NCI-H1092 treated with DMSO at 0.1 percent for 48 hours (cell line): Measurements from ENCODE around the gene FBXL13.
"Not testable (repeated sequence)": the region's sequence is repeated elsewhere in the genome, so short reads cannot be mapped to it uniquely, and the experiment has no call there.

Source experiments
- DNase-seq: peaks from one replicate; lab custom pipeline; 2025; lab: John Stamatoyannopoulos, UW

Gene FBXL13

DNA sequence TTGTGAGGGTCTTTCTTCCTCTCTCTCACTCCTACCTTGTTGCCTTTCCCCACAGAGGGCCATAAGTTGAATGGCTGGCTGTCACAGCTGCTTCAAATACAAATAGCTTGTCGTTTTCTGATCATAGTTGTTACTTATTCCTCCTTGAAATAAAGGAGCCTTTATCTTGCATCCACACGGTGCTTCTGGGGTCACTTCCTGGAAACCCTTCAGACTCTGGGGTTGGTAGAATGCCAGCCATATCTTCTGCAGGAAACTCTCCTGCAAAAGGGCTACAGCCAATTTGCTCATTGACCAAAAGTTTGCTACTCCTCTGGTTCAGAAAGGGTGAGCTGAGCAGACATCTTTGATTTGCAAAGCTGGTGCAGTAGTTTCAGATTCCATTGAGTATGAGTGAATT is 255.4 kb downstream of the FBXL13 start:
- DNase-seq = no peak

DNA sequence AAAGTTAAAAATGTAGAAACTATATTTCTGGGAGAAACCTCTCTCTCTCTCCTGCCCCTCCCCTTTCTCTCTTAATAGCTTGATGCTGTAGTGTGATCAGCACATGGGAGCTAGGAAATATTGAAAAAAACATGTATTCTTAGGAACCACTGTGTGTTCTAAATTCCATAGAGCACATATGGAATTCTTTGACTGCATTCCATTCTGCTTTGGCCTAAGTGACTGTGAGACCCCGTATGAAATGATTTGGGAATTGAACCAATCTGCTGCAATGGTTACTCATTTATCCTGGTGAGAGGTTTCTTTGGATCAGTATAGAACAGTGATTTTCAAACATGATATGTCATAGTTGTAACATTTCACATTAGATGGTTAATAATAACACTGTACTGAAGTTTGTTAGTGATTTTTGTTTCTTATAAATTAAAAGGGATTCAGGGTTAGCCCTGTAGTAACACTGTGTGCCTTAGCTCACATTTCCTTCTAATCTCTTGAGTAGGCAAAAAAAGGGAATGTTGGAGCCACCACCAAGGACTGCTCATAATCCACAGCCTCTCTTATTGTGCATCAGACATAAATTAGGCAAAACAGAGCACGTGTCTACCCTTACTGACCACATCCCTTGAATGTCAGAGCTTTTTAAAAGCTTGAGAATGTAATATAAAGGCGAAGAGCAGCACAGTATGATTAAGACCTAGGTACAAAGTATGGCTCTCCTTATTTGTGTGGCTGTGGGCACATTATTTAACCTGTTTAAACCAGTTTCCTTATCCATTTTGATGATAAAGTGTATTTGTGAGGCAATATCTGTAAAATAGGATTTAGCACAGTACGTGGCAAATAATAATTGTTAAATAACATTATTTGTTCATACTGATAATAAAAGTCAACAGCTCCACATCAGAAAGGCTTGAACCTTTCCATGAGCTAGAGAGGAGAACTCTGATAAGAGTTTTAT is 256.7 kb downstream of the FBXL13 start:
- no peak for DNase-seq

DNA sequence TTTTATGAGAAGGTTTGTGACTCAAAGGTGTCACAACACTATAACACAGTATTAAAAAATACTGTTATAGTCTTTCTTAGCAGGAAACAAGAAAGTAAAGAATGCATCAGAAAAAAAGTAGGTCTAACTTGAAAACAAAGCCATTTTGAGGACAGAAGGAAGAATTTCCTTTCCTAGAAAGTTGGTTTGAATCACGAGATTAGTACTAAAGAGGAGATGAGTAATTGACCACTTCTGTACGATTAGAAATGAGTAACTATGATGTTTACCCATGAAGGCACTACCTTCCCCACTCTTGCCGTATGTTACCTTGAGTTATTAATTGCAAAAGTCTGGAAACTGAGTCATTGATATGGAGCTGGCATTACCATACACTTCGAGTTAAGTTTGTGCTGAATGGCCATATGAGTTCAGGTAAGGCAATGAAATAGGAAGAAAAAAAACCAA is 260.5 kb downstream of the FBXL13 start:
- no peak for DNase-seq

DNA sequence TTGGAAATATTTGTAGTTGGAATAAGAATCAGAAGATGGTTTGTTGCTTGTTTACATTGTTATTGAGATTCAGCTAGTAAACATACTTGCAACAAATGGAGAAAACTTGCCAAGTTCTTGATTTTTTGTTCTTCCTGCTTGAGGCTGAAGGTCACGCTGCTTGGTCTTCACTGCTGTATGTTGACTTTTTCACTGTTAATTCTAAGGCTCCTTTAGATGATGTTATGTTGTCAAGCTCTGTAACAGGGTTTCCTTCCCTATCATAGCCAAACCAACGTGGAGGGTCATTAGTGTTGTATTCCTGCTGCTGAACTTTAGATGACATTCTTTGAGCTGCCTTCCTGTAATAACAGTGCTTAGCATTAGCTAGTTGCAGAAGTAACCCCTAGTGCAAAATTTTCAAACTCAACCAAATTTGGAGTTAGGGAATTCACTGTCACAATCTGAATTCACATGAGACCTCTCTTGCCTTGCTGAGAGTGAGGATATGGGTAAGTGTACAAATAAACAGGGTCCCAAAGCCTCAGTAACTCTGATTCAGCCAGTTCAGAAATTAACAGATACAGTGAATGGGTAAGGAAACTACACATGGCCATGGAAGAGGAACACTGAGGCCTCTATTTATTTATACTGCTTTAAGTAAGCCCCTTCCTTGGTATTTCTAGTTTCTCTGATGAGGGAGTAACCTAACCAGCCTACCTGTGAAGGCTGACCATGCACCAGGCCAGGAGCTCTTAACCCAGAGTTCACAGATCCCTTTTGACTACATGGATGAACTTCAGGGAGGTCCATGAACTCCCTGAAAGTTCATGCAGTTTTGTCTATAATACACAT is 261.2 kb downstream of the FBXL13 start:
- DNase-seq = no peak

DNA sequence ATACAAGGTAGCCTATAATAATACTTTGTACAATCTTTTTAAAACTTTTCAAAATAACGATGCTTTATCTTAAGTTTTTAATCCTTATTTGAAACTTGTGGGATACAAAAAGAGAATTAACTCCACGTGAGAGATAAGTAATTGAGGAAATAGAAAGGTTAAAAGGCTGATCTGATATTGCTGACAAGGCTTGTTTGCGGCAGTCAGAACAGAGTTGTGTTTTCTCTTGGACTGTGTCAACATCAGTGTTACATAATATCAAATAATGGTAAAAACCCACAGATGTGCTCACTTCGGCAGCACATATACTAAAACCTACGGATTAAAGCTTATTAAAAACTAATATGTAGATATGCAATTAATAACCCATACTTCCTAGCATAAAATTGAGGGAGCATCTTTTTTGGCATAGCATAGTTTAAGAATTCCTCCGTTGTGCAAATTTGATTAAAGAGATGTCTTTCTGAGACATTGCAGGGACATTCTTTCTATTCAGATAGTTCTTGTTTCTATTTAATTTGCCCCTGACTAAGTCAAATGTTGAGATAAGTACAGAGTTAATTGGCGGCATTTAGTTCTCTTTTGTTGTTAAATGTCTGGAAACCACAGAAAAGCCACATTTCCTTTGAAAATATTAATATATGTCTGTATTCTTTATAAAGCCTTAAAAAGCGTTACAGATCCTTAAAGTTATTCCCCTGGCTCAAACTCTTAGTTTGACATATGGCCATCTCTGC is 262.5 kb downstream of the FBXL13 start:
- DNase-seq = no peak

DNA sequence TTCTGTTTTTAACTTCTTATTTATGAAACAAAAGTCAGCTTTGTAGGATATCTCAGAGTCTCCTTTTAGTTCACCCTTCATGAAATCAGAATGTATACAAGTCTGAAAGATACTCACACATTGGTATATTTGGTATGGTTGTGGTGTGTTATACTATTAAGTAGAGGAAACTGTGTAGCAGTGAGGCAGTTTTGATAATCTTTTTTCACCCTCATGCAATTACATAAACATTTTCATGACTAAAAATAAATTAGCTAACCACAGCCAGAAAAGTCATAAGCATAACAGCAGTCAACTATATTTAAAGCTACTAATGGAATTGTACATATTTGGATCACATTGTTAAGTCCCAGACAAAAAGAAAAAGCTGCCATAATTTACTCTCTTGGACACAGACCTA is 263.7 kb downstream of the FBXL13 start:
- no peak for DNase-seq

DNA sequence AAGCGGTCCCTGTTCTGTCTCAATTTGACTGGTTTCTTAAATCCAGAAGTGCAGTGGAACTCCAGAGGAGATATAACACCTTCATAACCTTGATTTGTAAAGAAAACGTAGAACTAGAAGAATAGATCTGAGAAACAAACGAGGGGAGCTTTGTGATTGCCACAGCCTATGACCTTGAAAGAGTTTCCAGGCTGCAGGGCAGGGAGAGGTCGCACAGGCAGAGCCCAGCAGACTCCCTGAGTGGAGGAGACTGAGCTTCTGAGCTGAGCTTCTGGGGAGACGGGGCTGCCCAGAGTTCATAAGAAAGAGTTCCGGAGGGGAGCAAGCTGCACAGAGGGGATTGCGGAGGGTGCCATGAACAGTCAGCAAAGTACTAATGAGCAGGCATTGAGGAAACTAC is 268.0 kb downstream of the FBXL13 start:
- no peak for DNase-seq

DNA sequence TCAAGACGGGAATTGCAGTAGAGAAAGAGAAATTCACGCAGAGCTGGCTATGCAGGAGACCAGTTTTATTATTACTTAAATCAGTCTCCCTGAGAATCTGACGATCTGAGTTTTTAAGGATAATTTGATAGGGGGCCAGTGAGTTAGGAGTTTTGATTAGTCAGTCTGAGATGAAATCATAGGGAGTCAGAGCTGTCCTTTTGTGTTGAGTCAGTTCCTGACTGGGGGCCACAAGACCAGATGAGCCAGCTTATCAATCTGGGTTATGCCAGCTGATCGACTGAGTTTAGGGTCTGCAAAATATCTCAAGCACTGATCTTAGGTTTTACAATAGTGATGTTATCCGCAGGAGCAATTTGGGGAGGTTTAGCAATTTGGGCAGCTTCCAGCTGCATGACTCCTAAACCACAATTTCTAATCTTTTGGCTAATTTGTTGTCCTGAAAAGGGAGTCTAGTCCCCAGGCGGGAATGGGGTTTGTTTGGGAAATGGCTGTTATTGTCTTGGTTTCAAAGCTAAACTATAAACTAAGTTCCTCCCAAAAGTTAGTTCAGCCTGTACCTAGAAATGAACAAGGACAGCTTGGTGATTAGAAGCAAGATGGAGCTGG is 278.5 kb downstream of the FBXL13 start:
- DNase-seq = not testable (repeated sequence)

DNA sequence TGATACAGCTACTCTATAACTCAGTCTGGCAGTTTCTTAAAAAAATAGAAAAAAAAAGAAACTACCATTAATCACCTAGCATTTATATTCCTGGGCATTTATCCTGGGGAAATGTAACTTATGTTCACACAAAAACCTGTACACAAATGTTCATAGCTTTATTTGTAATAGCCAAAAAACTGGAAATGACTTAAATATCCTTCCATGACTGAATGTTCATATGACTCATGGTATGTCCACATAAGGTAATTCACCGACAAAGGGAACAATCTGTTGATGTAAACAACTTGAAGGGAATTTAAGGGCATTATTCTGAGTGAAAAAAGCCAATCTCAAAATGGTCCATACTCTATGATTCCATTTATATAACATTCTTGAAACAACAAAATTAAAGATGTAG is 280.0 kb downstream of the FBXL13 start:
- DNase-seq = not testable (repeated sequence)

DNA sequence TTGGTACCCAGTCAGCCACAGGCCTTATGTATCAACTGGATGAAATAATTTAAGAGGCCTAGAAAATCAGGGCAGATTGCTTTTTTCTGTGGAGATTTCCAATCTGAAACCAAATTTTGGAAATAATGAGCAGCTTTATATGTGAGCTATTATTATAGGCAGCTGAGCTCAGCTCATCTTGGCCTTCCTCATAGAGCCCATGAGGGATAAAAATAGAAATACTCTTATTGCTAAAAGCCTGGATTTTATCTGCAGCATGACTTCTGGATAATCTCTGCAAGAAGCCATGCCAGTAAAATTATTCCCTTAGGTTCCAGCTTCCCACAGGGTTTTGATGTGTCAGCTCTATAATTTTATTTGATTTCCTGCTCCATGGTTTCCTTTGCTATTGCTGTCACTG is 282.8 kb downstream of the FBXL13 start:
- not testable (repeated sequence) for DNase-seq

DNA sequence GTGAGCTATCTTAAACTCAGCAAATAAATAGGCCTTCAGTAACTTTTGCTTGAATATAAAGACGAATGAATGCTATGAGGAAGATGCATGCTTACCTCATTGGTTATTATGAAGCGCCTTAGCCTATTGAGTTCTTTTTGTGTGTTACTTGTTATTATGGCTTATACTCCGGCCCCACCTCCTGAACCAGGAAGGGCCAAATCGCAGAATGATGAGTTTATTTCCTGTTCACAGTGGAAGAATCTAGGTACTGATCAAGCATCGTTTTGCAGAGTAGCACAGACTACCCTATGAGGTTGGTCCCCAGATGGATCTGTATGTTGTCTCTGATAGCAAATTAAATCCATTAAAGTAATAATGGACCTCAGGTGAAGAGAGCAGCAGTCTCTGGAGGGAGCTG is 283.2 kb downstream of the FBXL13 start:
- not testable (repeated sequence) for DNase-seq

DNA sequence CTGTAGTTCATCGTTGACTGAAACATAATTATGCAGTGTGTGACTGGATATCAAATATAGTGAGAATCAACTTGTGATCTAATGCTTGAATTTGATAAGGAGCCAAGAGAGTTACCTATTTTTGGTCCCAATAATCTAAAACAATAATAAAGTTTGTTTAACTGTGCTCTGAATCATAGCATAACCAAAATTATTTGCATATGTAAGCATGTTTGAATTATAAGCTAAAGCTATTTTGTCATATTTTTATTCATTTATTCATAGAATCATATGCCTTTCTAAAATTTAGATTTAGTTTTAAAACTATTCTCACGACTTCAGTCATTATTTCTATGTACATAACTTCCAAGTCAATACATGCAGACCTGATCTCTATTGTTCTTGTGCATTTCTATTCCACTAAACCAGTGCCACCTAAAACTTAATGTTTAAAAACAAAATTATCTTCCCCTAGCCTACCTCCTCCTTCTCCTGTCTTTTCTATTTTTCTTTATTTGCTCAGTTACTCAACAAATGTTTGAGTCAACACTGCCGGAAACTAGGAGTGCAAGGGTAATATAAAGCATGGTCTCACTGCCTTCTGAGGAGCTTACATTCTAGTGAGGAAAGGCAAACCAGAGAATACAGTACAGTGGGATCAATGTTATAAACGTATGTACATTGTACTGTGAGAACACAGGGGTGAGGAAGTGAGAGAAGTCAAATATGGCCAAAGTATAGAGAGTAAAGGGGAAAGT is 284.1 kb downstream of the FBXL13 start:
- DNase-seq = not testable (repeated sequence)

DNA sequence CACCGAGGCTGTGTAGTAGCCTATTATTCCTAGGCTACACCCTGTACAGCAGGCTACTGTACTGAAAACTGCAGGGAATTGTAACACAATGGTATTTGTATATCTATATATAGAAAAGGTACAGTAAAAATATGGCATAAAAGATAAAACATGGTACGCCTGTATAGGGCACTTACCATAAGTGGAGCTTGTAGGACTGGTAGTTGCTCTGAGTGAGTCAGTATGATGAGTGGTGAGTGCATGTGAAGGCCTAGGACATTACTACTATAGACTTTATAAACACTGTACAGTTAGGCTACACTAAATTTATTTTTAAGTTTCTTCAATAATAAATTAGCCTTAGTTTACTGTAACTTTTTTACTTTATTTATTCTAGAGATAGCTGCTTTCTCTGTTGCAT is 285.8 kb downstream of the FBXL13 start:
- DNase-seq = not testable (repeated sequence)

DNA sequence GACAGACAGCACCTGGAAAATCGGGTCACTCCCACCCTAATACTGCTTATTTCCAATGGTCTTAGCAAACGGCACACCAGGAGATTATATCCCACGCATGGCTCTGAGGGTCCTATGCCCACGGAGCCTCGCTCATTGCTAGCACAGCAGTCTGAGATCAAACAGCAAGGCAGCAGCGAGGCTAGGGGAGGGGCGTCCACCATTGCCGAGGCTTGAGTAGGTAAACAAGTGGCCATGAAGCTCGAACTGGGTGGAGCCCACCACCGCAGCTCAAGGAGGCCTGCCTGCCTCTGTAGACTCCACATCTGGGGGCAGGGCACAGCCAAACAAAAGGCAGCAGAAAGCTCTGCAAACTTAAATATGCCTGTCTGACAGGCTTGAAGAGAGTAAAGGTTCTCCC is 293.7 kb downstream of the FBXL13 start:
- not testable (repeated sequence) for DNase-seq

DNA sequence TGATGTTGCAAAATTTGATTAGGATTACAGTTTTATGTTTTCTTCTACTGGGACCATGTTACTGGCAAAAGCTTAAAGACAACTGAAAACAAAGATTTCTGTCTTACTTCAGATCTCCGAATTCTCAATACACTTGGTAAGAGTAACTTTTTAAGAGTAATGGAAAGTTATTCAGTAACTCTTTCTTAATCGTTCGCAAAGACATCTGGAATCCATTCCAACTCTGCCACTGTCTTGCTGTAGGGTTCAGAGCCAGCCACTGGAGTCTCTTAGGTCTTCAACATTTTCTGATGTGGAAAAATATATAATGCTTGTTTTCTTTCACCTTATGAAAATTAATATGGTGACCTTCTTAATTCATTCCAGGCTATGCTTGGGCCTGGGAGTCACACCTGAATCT is 295.9 kb downstream of the FBXL13 start:
- not testable (repeated sequence) for DNase-seq

DNA sequence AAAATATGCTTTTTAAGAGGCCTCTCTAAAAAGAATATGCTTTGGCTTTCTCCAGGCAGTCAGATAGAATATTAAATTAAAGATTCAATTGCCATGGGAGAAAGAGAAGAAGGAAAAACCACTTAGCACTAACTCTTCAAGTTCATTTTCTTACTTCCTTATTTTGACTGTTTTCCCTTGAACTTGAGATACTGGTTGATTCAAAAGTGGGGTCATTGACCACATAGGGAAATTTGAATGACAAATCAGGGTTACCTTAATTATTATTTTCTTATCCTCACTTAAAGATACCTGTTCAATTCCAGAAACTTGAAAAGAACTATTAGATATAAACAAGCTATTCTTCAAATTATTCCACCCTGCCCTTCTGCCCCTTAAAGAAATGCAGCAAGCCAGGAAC is 298.4 kb downstream of the FBXL13 start:
- DNase-seq = not testable (repeated sequence)

DNA sequence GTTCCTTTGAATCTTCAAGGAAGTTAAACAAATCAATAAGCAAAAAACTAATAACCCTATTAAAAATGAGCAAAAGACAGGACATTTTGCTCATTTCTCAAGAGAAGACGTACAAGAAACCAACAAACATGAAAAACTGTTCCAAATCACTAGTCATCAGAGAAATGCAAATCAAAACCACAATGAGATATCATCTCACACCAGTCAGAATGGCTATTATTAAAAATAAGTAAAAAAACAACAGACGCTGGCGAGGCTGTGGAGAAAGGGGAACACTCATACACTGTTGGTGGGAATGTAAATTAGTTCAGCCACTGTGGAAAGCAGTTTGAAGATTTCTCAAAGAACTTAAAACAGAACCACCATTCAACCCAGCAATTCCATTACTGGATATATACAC is 304.1 kb downstream of the FBXL13 start:
- not testable (repeated sequence) for DNase-seq

DNA sequence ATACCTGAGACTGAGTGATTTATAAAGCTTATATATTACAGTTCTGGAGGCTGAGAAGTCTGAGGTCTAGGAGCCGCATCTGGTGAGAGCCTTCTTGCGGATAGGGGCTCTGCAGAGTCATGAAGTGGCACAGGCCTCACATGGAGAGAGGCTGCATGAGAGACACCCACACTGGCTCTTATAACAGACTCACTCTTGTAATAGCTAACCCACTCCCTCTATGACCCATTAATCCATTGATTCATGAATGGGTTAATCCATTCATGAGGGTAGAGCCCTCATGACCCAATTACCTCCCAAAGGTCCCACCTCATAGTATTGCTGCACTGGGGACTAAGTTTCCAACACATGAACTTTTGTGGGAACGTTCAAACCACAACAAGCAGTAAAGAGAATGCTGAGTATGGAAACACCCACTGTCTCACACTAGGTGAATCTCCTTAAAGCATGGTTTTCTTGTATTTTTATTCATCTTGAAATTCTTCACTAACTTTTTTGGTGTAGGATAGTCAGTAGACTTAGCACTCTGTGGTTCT is 304.9 kb downstream of the FBXL13 start:
- DNase-seq = not testable (repeated sequence)

DNA sequence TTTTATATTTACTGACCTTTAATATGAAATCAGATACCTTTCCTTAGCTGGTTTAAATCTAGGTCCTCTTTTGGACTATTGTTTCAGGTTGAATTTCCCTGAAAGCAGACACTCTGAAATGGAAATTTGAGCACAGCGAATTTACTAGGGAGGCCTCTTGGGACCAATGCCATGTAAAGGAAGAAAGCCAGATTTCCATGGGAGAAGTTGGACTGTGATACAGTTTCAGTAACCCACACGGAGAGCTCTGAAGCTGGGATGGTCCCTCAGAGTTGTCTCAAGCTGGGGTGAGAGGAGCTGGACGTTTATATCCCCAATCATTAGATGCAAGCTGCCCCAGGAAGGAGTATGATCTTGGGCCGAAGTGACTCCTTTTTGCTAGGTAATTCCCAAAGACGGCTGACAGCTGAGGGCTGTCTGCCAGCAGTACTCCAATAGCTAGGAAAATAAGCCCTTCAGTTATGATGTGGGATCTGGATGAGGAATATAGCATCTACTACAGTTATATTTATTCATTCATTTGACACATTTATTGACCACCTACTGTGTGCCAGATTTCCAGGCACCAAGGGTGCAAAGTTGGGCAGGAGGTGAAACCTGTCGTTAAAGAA is 311.2 kb downstream of the FBXL13 start:
- peak; percentile 59 for DNase-seq
